AML-193 (cell line): ENCODE data around the gene TIMP2.

Source experiments
- DNase-seq, 2 experiments: peaks; one replicate each; lab custom pipeline; 2025; lab: John Stamatoyannopoulos, UW

Gene TIMP2

GRCh38 chr17:78817123-78817522 is 108.1 kb downstream of the TIMP2 start:
- no peak for DNase-seq

- DNase-seq: no peak
Observed at GRCh38 chr17:78815696-78816095, 109.5 kb downstream of the TIMP2 start.

GRCh38 chr17:78812855-78813254 is 112.3 kb downstream of the TIMP2 start:
- no peak for DNase-seq

GRCh38 chr17:78808163-78808562 is 117.0 kb downstream of the TIMP2 start:
- no peak for DNase-seq

- no peak for DNase-seq
Observed at GRCh38 chr17:78806451-78806850, 118.7 kb downstream of the TIMP2 start.

GRCh38 chr17:78805301-78805700 is 119.9 kb downstream of the TIMP2 start:
- no peak for DNase-seq

- no peak for DNase-seq
Observed at GRCh38 chr17:78804777-78805176, 120.4 kb downstream of the TIMP2 start.

- no peak for DNase-seq
Observed at GRCh38 chr17:78803186-78803845, 121.9 kb downstream of the TIMP2 start.
